ENCODE results near the gene COCH. TPM values are rescaled to one million over a fixed set of nuclear protein-coding genes. Genes with fewer than 3 reads are reported as not detected.

COCH gene
- total RNA-seq (2021; ENCODE audit: unreplicated experiment), result 6.7 TPM
- 4.7 and 6.6 TPM in 2 replicates for polyA plus RNA-seq (2012)
- Bru-seq, nascent RNA, result percentile 39 among the genes with signal in this experiment
- percentile 45 among the genes with signal in this experiment for BruChase-seq, experiment 1, labeled RNA remaining after a 6-hour chase
- percentile 43 among the genes with signal in this experiment for BruChase-seq, experiment 2, labeled RNA remaining after a 2-hour chase
- long read RNA-seq, transcript COCH-214 (11 exons, 2,884 nt), result major isoform, 11 of 25 reads
- long read RNA-seq, transcript COCH-202 (12 exons, 2,571 nt), result minor isoform, 7 of 25 reads
- long read RNA-seq, partial matches to known transcripts, result 0 of 25 reads
- long read RNA-seq, other reads (novel, unspliced or antisense), result 4 of 25 reads

- H3K79me2 ChIP-seq (ENCODE audit: insufficient read depth, low read length), result no peaks in the 10 kb centered on the region
- peak; percentile 4 for DNase-seq (ENCODE audit: low read depth, low spot score)
- H3K9me2 ChIP-seq (ENCODE audit: insufficient read depth), result no peaks in the 10 kb centered on the region
- H3K36me3 ChIP-seq (ENCODE audit: control insufficient read depth in 1 of 2, insufficient read depth in 2 of 2, low read length in 2 of 2), result no peaks in the 10 kb centered on the region
- H3K4me3 ChIP-seq (replicated peaks in 1 of 2; ENCODE audit: low read depth in 1 of 2, low read length in 2 of 2), result peak within 1 kb of the TSS; percentile 43 to 58
- H3K9ac ChIP-seq (ENCODE audit: low read length), result peak within 1 kb of the TSS; percentile 61
- peaks cover 0 to 18% of the 10 kb centered on the region in 2 experiments; a peak in 3 of 4 replicates for H3K4me1 ChIP-seq (ENCODE audit: control insufficient read depth in 1 of 2, insufficient read depth in 2 of 2, low read length in 2 of 2)
- peak within 1 kb of the TSS; percentile 43 for H2AFZ ChIP-seq (ENCODE audit: low read depth, low read length, poor library complexity, severe bottlenecking)
- TF ChIP-seq TCF7L2 (IDR thresholded peaks at IDR 0.05; ENCODE audit: borderline replicate concordance, extremely low read depth, insufficient read depth, insufficient read length) (peak; percentile 14), CEBPB (IDR thresholded peaks at IDR 0.05; ENCODE audit: low read depth) (no peak), ZFX (IDR thresholded peaks at IDR 0.05) (peak; percentile 84), MAX (IDR thresholded peaks at IDR 0.05) (peak; percentile 46), CTCF (IDR thresholded peaks at IDR 0.05 in 2 of 3, conservative IDR thresholded peaks at IDR 0.05 in 1 of 3; ENCODE audit: borderline replicate concordance in 1 of 3, insufficient read depth in 1 of 3, low read depth in 2 of 3, low read length in 2 of 3) (peak in 2 of 3 experiments; percentile 16 to 50; a peak in 2 of 6 replicates)
- no peaks in the 10 kb centered on the region for H3K27me3 ChIP-seq (ENCODE audit: insufficient read depth, low read length)
- no TSS peak for BruUV-seq (replicated peaks)
- peak within 1 kb of the TSS; percentile 85 for H3K4me2 ChIP-seq (ENCODE audit: low read length)
- ChIA-PET CTCF (no interaction called here), RAD21 (ENCODE audit: low non-redundant PET in 1 of 2, low total read pairs in 2 of 2, uncharacterized antibody in 2 of 2, unreplicated experiment in 2 of 2) (no interaction called here), POLR2A (interaction anchor here (0.6 kb wide), 1 partner anchor 154 kb away, joined by 3 read pairs; no protein-coding TSS in a partner anchor)
- no peaks in the 10 kb centered on the region for H3K9me3 ChIP-seq (ENCODE audit: control insufficient read depth in 1 of 2, insufficient read depth in 1 of 2, low read depth in 1 of 2, low read length in 2 of 2)
- H3K27ac ChIP-seq (ENCODE audit: low read depth, low read length), result peak within 1 kb of the TSS; percentile 27; the same call in 1 of the 2 replicates
- no peaks in the 10 kb centered on the region for H4K20me1 ChIP-seq (ENCODE audit: insufficient read depth)
- ATAC-seq, result peak; percentile 87
- intact Hi-C loops (cut with micrococcal nuclease), result no loop called here
These were observed at the start of gene COCH for GRCh38 chr14:30874120-30874998. Gene COCH, plus strand, starts transcription at chr14:30874559. Its CDS starts 380 bp downstream, at chr14:30874939.

All from HCT116 (cell line).